ENCODE results near the gene ALDOC.

DNA sequence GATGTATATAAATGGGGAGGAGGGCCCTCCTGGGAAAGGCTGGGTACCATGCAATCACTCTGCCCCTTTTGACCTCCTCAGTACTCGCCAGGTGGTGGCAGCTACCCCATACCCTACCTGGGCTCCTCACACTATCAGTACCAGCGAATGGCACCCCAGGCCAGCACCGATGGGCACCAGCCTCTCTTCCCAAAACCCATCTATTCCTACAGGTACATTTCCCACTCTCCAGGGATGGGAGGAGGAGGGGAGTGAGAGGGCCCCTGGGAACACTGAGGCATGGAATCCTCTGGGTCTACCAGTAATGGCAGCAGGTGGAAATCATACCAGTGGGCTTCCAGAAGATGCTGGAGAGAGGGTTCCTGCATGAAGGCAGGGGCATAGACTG lies 47.7 kb downstream of the ALDOC start:
- no peak for TF ChIP-seq POLR2AphosphoS5 (IDR thresholded peaks at IDR 0.05)
- TF ChIP-seq, protein P1, sequence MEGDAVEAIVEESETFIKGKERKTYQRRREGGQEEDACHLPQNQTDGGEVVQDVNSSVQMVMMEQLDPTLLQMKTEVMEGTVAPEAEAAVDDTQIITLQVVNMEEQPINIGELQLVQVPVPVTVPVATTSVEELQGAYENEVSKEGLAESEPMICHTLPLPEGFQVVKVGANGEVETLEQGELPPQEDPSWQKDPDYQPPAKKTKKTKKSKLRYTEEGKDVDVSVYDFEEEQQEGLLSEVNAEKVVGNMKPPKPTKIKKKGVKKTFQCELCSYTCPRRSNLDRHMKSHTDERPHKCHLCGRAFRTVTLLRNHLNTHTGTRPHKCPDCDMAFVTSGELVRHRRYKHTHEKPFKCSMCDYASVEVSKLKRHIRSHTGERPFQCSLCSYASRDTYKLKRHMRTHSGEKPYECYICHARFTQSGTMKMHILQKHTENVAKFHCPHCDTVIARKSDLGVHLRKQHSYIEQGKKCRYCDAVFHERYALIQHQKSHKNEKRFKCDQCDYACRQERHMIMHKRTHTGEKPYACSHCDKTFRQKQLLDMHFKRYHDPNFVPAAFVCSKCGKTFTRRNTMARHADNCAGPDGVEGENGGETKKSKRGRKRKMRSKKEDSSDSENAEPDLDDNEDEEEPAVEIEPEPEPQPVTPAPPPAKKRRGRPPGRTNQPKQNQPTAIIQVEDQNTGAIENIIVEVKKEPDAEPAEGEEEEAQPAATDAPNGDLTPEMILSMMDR (IDR thresholded peaks at IDR 0.05), result no peak
- no peak for TF ChIP-seq POLR2A (IDR thresholded peaks at IDR 0.05; ENCODE audit: low read depth)
- no peak for TF ChIP-seq EP300 (IDR thresholded peaks at IDR 0.05)

All from esophagus muscularis mucosa (tissue), 4 donors.